A549 (cell line): ENCODE measurements around the gene TTLL9. TPM values are rescaled to one million over a fixed set of nuclear protein-coding genes. Genes with fewer than 3 reads are reported as not detected.

Source experiments
- ATAC-seq, 2 experiments: fragments of 200-7000 bp in 1 of 2; fragments of >200 bp in 1 of 2; cut with Nextera tagmentation in 1 of 2; cut with Tn5 transposase in 1 of 2; 3 replicates each; pipeline versions ENCODE4 v1.8.0 to v1.9.1; 2018 to 2020; ENCODE audit warnings: mild to moderate bottlenecking in 1 of 2, moderate library complexity in 1 of 2
- CTCF ChIA-PET: fragments of 300-600 bp; sonication (Branson Sonifier 250); formaldehyde crosslinking; extraction: SDS; loops from one replicate; lab custom pipeline; 2021; ENCODE audit warnings: antibody characterized with exemption, inconsistent platforms; lab: Yijun Ruan, JAX
- POLR2A ChIA-PET: fragments of 350-600 bp; formaldehyde crosslinking; extraction: SDS; loops from one replicate; lab custom pipeline; 2021; ENCODE audit warnings: antibody characterized with exemption, inconsistent platforms; lab: Yijun Ruan, JAX
- DNase-seq, 2 experiments: peaks; one replicate each; pipeline versions ENCODE4 v3.0.0 to v3.0.0-alpha.2; 2011 to 2016; ENCODE audit warnings: low read depth in 1 of 2, low spot score in 1 of 2
- FAIRE-seq: peaks from 2 replicates; lab custom pipeline; 2011; peaks lifted over from hg19 to GRCh38; lab: Jason Lieb, UNC
- H3K27ac ChIP-seq, 2 experiments: fragments of >200 bp; sonication (Bioruptor Twin); formaldehyde crosslinking; 3 replicates each; pipeline ENCODE4 v1.5.1; 2016 to 2017
- H3K4me1 ChIP-seq: fragments of >200 bp; sonication (Bioruptor Twin); formaldehyde crosslinking; 3 replicates; pipeline ENCODE4 v1.6.1; 2016
- H3K4me2 ChIP-seq: fragments of >200 bp; sonication (Bioruptor Twin); formaldehyde crosslinking; 3 replicates; pipeline ENCODE4 v1.6.1; 2016
- H3K4me3 ChIP-seq: fragments of >200 bp; sonication (Bioruptor Twin); formaldehyde crosslinking; 3 replicates; pipeline ENCODE4 v1.5.1; 2016
- H3K9me3 ChIP-seq: fragments of >200 bp; sonication (Bioruptor Twin); formaldehyde crosslinking; 3 replicates; pipeline ENCODE4 v1.6.1; 2016
- ATOH8 ChIP-seq: fragments of 250-450 bp; sonication (Bioruptor Pico); IDR thresholded peaks from 2 replicates; pipeline ENCODE4 v1.5.0; 2020; ENCODE audit warnings: low read depth, mild to moderate bottlenecking, moderate library complexity
- CBX8 ChIP-seq: fragments of 200-600 bp; sonication (generic); IDR thresholded peaks from 2 replicates; pipeline ENCODE4 v1.6.1; 2016
- CEBPB ChIP-seq, 2 experiments: fragments of >200 bp in 1 of 2; sonication (Bioruptor Twin) in 1 of 2; formaldehyde crosslinking in 1 of 2; IDR thresholded peaks; 2 replicates each; pipeline ENCODE4 v1.6.1; 2012 to 2016
- CHD4 ChIP-seq: fragments of 200-600 bp; sonication (generic); IDR thresholded peaks from 2 replicates; pipeline ENCODE4 v1.6.1; 2016; ENCODE audit warnings: antibody characterized with exemption, mild to moderate bottlenecking, borderline replicate concordance
- EHF ChIP-seq: fragments of 250-450 bp; sonication (Bioruptor Pico); IDR thresholded peaks from 2 replicates; pipeline ENCODE4 v1.5.0; 2020; ENCODE audit warnings: mild to moderate bottlenecking
- EHMT2 ChIP-seq: fragments of 200-600 bp; sonication (generic); IDR thresholded peaks from 2 replicates; pipeline ENCODE4 v1.6.1; 2016; ENCODE audit warnings: antibody characterized with exemption, low read depth, mild to moderate bottlenecking, moderate library complexity
- ESRRA ChIP-seq: fragments of 150-350 bp; IDR thresholded peaks from 2 replicates; pipeline ENCODE4 v1.6.1; 2014; ENCODE audit warnings: mild to moderate bottlenecking, low read length, borderline replicate concordance
- FOSB ChIP-seq: fragments of 250-450 bp; sonication (Bioruptor Pico); IDR thresholded peaks from 2 replicates; pipeline ENCODE4 v1.5.0; 2020; ENCODE audit warnings: mild to moderate bottlenecking, moderate library complexity
- GATA3 ChIP-seq: IDR thresholded peaks from 2 replicates; pipeline ENCODE4 v1.6.1; 2012; ENCODE audit warnings: borderline replicate concordance
- HEYL ChIP-seq: fragments of 250-450 bp; sonication (Bioruptor Pico); IDR thresholded peaks from 2 replicates; pipeline ENCODE4 v1.8.0; 2021; ENCODE audit warnings: mild to moderate bottlenecking, moderate library complexity
- HOXA7 ChIP-seq: fragments of 250-450 bp; sonication (Bioruptor Pico); IDR thresholded peaks from 2 replicates; pipeline ENCODE4 v1.5.0; 2020; ENCODE audit warnings: mild to moderate bottlenecking, moderate library complexity
- HOXB5 ChIP-seq: fragments of 250-450 bp; sonication (Bioruptor Pico); IDR thresholded peaks from 2 replicates; pipeline ENCODE4 v1.5.0; 2020; ENCODE audit warnings: mild to moderate bottlenecking, moderate library complexity
- JUN ChIP-seq, 2 experiments: fragments of >200 bp; sonication (Bioruptor Twin); formaldehyde crosslinking; IDR thresholded peaks; 2 replicates in 1 of 2; 3 replicates in 1 of 2; pipeline ENCODE4 v1.6.1; 2016 to 2017
- KDM1A ChIP-seq: fragments of 200-600 bp; sonication (generic); IDR thresholded peaks from 2 replicates; pipeline ENCODE4 v1.6.1; 2016; ENCODE audit warnings: low read depth, mild to moderate bottlenecking
- KDM5A ChIP-seq: fragments of 200-600 bp; sonication (generic); IDR thresholded peaks from 2 replicates; pipeline ENCODE4 v1.6.1; 2016; ENCODE audit warnings: antibody characterized with exemption, mild to moderate bottlenecking
- MYC ChIP-seq: IDR thresholded peaks from 2 replicates; pipeline ENCODE4 v1.6.1; 2012; ENCODE audit warnings: mild to moderate bottlenecking, inconsistent platforms, low read length, improper control_type of control experiment, borderline replicate concordance
- NFE2L2 ChIP-seq: fragments of 150-350 bp; conservative IDR thresholded peaks from 2 replicates; pipeline ENCODE4 v1.6.1; 2014; ENCODE audit warnings: low read length
- PHF8 ChIP-seq: fragments of 200-600 bp; sonication (generic); IDR thresholded peaks from 2 replicates; pipeline ENCODE4 v1.6.1; 2016; ENCODE audit warnings: low read depth, mild to moderate bottlenecking, antibody characterized with exemption, moderate library complexity, borderline replicate concordance
- POLR2A ChIP-seq: IDR thresholded peaks from 2 replicates; pipeline ENCODE4 v1.6.1; 2012; ENCODE audit warnings: mild to moderate bottlenecking, low read length
- RAD21 ChIP-seq, 2 experiments: fragments of >200 bp in 1 of 2; sonication (Bioruptor Twin) in 1 of 2; formaldehyde crosslinking in 1 of 2; IDR thresholded peaks in 1 of 2; conservative IDR thresholded peaks in 1 of 2; 2 replicates in 1 of 2; 3 replicates in 1 of 2; pipeline ENCODE4 v1.6.1; 2012 to 2018; ENCODE audit warnings: inconsistent platforms in 1 of 2
- RFX5 ChIP-seq: fragments of 450-650 bp; IDR thresholded peaks from 2 replicates; pipeline ENCODE4 v1.7.1; 2014; ENCODE audit warnings: antibody characterized with exemption, mild to moderate bottlenecking, moderate library complexity
- RNF2 ChIP-seq: fragments of 200-600 bp; sonication (generic); IDR thresholded peaks from 2 replicates; pipeline ENCODE4 v1.6.1; 2016; ENCODE audit warnings: low read depth, mild to moderate bottlenecking, antibody characterized with exemption, moderate library complexity, borderline replicate concordance
- SMC3 ChIP-seq: fragments of >200 bp; sonication (Bioruptor Twin); formaldehyde crosslinking; IDR thresholded peaks from 3 replicates; pipeline ENCODE4 v1.6.1; 2018; ENCODE audit warnings: inconsistent platforms
- TP53 ChIP-seq: fragments of 250-450 bp; sonication (Bioruptor Pico); IDR thresholded peaks from 2 replicates; pipeline ENCODE4 v1.5.0; 2021; ENCODE audit warnings: mild to moderate bottlenecking, moderate library complexity
- ZC3H11A ChIP-seq: fragments of 450-650 bp; IDR thresholded peaks from 2 replicates; pipeline ENCODE4 v1.6.1; 2014; ENCODE audit warnings: antibody characterized with exemption, mild to moderate bottlenecking
- ZNF302 ChIP-seq: fragments of 250-450 bp; sonication (Bioruptor Pico); IDR thresholded peaks from 2 replicates; pipeline ENCODE4 v1.9.0; 2021; ENCODE audit warnings: inconsistent platforms, mild to moderate bottlenecking, moderate library complexity
- WGBS: methylation state at CpG from one replicate; pipeline ENCODE4 v1.1.6; 2017; ENCODE audit errors: missing lambda C conversion rate; 5-methylcytosine and 5-hydroxymethylcytosine counted together
- polyA plus RNA-seq, 4 experiments: library from polyadenylated mRNA; depleted of rRNA in 3 of 4; stranded (reverse); fragments of >200 nt; fragmentation: RNase III in 1 of 4; extraction: RNeasy Plus Mini Kit Qiagen cat#74134 plus additional on column Dnase treatment in 1 of 4; gene quantifications; 2 replicates in 3 of 4; 3 replicates in 1 of 4; pipeline ENCODE4 v1.2.3, GENCODE V29; 2011 to 2017
- TF ChIP-seq, protein P1 (sequence below): fragments of >200 bp; sonication (Bioruptor Twin); formaldehyde crosslinking; IDR thresholded peaks from 3 replicates; pipeline ENCODE4 v1.6.1; 2016

Gene TTLL9
- polyA plus RNA-seq, 2 of the 4 experiments (the other 2 are of a cell fraction) = 0.06 to 0.15 TPM

- H3K4me3 ChIP-seq = no peak overlapping the region
- H3K4me1 ChIP-seq = peaks cover 84% of the 10 kb centered on the region
- ChIA-PET CTCF (interaction anchor here (1.2 to 14.7 kb wide), 8 partner anchors 9 to 189 kb away, joined by 3 to 145 read pairs (median 14); partner anchors contain the start of gene MYLK2), POLR2A (no interaction called here)
- TF ChIP-seq CBX8 (no peak), CEBPB (IDR thresholded peaks at IDR 0.05) (no peak), HOXB5 (no peak), HOXA7 (CRISPR knock-in tag) (no peak), TP53 (CRISPR knock-in tag) (no peak), GATA3 (no peak), PHF8 (no peak), ATOH8 (CRISPR knock-in tag) (no peak), FOSB (no peak), EHMT2 (no peak), JUN (IDR thresholded peaks at IDR 0.05) (no peak; a peak in 1 of 5 replicates), RAD21 (conservative IDR thresholded peaks at IDR 0.05 in 1 of 2, IDR thresholded peaks at IDR 0.05 in 1 of 2) (no peak), HEYL (no peak)
- no peaks in the 10 kb centered on the region for H3K9me3 ChIP-seq
- H3K4me2 ChIP-seq = peak overlapping the region; percentile 71
- WGBS = 51% methylated on average over 6 of the region's 12 CpGs
- ATAC-seq (peak; percentile 22 to 44; a peak in 4 of 6 replicates), DNase-seq (peak in 1 of 2 experiments; percentile 45), FAIRE-seq (no peak)
- peak overlapping the region; percentile 85 to 86 for H3K27ac ChIP-seq
Observed at GRCh38 chr20:31842471-31843157, 27.8 kb upstream of the TTLL9 start.

DNA sequence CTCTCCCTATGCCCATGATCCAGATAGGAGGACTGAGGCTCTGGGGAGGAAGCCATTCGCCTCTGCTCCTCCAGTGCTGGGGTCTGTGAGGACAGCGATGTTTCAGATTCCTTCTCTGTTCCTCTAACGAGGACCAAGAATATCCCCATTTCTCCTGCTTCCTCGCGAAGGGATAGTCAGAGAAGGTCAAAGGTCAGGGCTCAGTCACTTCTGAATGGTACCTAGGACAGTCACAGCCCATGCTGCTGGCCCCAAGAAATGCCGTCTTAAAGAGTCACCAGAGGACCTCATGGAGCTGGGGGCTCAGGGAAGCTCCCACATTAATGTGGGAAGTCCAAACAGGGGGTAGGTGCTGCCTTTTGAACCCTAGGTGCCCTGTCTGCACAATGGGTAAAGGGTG lies 27.1 kb upstream of the TTLL9 start:
- FAIRE-seq = no peak
- no peak for TF ChIP-seq SMC3
- no peak for TF ChIP-seq MYC
- TF ChIP-seq JUN (IDR thresholded peaks at IDR 0.05) = no peak
- no peak for TF ChIP-seq RNF2
- TF ChIP-seq CEBPB (IDR thresholded peaks at IDR 0.05) = no peak
- TF ChIP-seq POLR2A = no peak
- no peak for TF ChIP-seq EHF
- TF ChIP-seq ZNF302 (CRISPR knock-in tag) = no peak
- TF ChIP-seq TP53 (CRISPR knock-in tag) = no peak
- TF ChIP-seq RFX5 = no peak
- TF ChIP-seq KDM1A = no peak
- TF ChIP-seq ZC3H11A = no peak
- no peak for TF ChIP-seq KDM5A
- no peak for TF ChIP-seq GATA3
- TF ChIP-seq ESRRA = no peak
- TF ChIP-seq CHD4 = no peak
- TF ChIP-seq, protein P1, sequence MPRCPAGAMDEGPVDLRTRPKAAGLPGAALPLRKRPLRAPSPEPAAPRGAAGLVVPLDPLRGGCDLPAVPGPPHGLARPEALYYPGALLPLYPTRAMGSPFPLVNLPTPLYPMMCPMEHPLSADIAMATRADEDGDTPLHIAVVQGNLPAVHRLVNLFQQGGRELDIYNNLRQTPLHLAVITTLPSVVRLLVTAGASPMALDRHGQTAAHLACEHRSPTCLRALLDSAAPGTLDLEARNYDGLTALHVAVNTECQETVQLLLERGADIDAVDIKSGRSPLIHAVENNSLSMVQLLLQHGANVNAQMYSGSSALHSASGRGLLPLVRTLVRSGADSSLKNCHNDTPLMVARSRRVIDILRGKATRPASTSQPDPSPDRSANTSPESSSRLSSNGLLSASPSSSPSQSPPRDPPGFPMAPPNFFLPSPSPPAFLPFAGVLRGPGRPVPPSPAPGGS = no peak
- no peak for TF ChIP-seq NFE2L2
- TF ChIP-seq HOXB5 = no peak
- ChIA-PET CTCF (interaction anchor here (0.9 to 14.7 kb wide), 6 partner anchors 10 to 188 kb away, joined by 3 to 145 read pairs (median 71); partner anchors contain the start of gene PDRG1), POLR2A (no interaction called here)
- no peak for ATAC-seq
- H3K27ac ChIP-seq = peak overlapping the region; percentile 85 to 86
- peak overlapping the region; percentile 71 for H3K4me2 ChIP-seq
- no peak for DNase-seq
- H3K4me1 ChIP-seq = peaks cover 78% of the 10 kb centered on the region
- H3K4me3 ChIP-seq = no peak overlapping the region
- 82% methylated on average over 6 of the region's 6 CpGs for WGBS
- no peaks in the 10 kb centered on the region for H3K9me3 ChIP-seq
